Panc1 (cell line): ENCODE data around the gene SORCS1. TPM values are rescaled to one million over a fixed set of nuclear protein-coding genes. Genes with fewer than 3 reads are reported as not detected.

Experiments used
- ATAC-seq: fragments of 200-7000 bp; cut with Tn5 transposase; 2 replicates; pipeline ENCODE4 v1.9.1; 2020; ENCODE audit warnings: mild to moderate bottlenecking, moderate library complexity
- BruUV-seq: library from RNA; stranded (reverse); fragments of 400-500 nt; replicated peaks from 2 replicates; lab custom pipeline; 2021; lab: Mats Ljungman, UMichigan
- CTCF ChIA-PET: fragments of 300-600 bp; sonication (Branson Sonifier 250); formaldehyde crosslinking; loops from one replicate; lab custom pipeline; 2022; ENCODE audit warnings: antibody characterized with exemption; lab: Charles Lee
- POLR2A ChIA-PET: fragments of 300-600 bp; sonication (Branson Sonifier 250); formaldehyde crosslinking; loops from one replicate; lab custom pipeline; 2022; ENCODE audit warnings: antibody characterized with exemption; lab: Charles Lee
- DNase-seq: peaks from one replicate; pipeline ENCODE4 v3.0.0-alpha.2; 2010; ENCODE audit warnings: low read depth, low spot score
- H3K27ac ChIP-seq: 2 replicates; pipeline ENCODE4 v1.5.1; 2011; ENCODE audit warnings: mild to moderate bottlenecking, low read length, inconsistent platforms
- H3K27me3 ChIP-seq: fragments of 200-500 bp; sonication (Bioruptor generic); 2 replicates; pipeline ENCODE4 v1.6.0; 2014; ENCODE audit warnings: low read length, inconsistent platforms; ENCODE audit not compliant: control insufficient read depth, insufficient read depth
- H3K36me3 ChIP-seq: fragments of 200-500 bp; sonication (Bioruptor generic); 2 replicates; pipeline ENCODE4 v1.5.1; 2014; ENCODE audit warnings: inconsistent platforms, mild to moderate bottlenecking, low read length, moderate library complexity; ENCODE audit not compliant: control insufficient read depth, insufficient read depth
- H3K4me1 ChIP-seq: 2 replicates; pipeline ENCODE4 v1.5.1; 2011; ENCODE audit warnings: inconsistent platforms, mild to moderate bottlenecking, low read length, moderate library complexity; ENCODE audit not compliant: control insufficient read depth, insufficient read depth
- H3K4me3 ChIP-seq, 2 experiments: 2 replicates each; pipeline ENCODE4 v1.5.1; 2011 to 2012; ENCODE audit warnings: low read depth in 2 of 2, low read length in 2 of 2, mild to moderate bottlenecking in 2 of 2, inconsistent platforms in 1 of 2, moderate library complexity in 1 of 2
- H3K9me3 ChIP-seq: fragments of 200-500 bp; sonication (Bioruptor generic); 2 replicates; pipeline ENCODE4 v1.5.1; 2014; ENCODE audit warnings: low read depth, mild to moderate bottlenecking, inconsistent platforms, low read length, moderate library complexity; ENCODE audit not compliant: control insufficient read depth, insufficient read depth
- POLR2AphosphoS5 ChIP-seq: IDR thresholded peaks from 2 replicates; pipeline ENCODE4 v1.6.1; 2012; ENCODE audit warnings: mild to moderate bottlenecking, low read depth, low read length, moderate library complexity
- SIN3A ChIP-seq: IDR thresholded peaks from 2 replicates; pipeline ENCODE4 v1.6.1; 2012; ENCODE audit warnings: low read depth, mild to moderate bottlenecking, low read length, moderate library complexity, borderline replicate concordance; ENCODE audit not compliant: insufficient read depth
- TCF7L2 ChIP-seq: IDR thresholded peaks from 2 replicates; pipeline ENCODE4 v1.6.1; 2011; ENCODE audit warnings: mild to moderate bottlenecking, low read depth, low read length, inconsistent platforms
- in situ Hi-C: cut with HindIII; loops from 2 replicates; pipeline ENCODE4 v1.10.0; 2016; ENCODE audit warnings: low sequenced_read_pairs, low pct_unique_long_range_greater_than_20kb
- intact Hi-C: fragments of 100-400 bp; cut with micrococcal nuclease; formaldehyde crosslinking; loops from one replicate; pipeline ENCODE4 v1.10.0; 2022; ENCODE audit not compliant: unreplicated experiment
- total RNA-seq: library from RNA; stranded (reverse); gene quantifications from one replicate; pipeline ENCODE4 v1.2.1, GENCODE V29; 2021; ENCODE audit not compliant: unreplicated experiment
- TF ChIP-seq, protein P1 (sequence below): fragments of 450-650 bp; IDR thresholded peaks from 2 replicates; pipeline ENCODE4 v1.5.1; 2017; ENCODE audit warnings: mild to moderate bottlenecking
- TF ChIP-seq, protein P2 (sequence below), 2 experiments: IDR thresholded peaks; 2 replicates each; pipeline ENCODE4 v1.6.1; 2011 to 2012; ENCODE audit warnings: low read depth in 2 of 2, control low read depth in 1 of 2, low read length in 1 of 2, mild to moderate bottlenecking in 1 of 2, moderate library complexity in 1 of 2; ENCODE audit not compliant: insufficient read depth in 1 of 2

The SORCS1 gene
- total RNA-seq, 1 experiment from 2014 or later, result not detected

DNA sequence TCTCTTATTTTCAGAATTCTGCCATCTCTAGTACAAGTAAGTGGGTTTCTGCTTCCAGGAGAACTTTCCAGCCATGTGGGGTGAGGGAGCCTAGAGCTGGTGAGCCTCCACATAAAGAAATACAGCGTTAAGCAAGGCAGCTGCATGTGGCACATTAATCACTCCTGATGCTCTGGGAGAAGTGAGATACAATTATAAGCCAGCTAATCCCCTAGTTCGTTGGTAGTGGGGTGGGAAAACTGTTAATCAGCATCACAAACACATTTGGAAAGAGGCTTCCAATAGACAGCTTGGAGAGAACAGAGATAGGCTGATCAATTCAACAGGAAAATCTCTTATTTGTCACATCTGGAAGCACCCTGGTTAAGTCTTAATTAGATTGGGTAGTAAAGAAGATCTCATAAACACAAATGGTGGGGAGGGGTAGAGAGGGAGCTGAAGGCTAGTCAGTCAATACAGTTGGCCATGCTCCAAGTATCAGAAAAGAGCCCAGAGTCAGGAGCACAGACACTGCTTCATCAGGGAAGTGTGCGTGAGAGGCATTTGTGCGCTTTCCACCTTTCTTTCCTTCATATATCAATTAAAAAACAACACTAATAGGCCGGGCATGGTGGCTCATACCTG is 130.6 kb downstream of the SORCS1 start:
- H3K27ac ChIP-seq, result no peak overlapping the region
- no peaks in the 10 kb centered on the region for H3K36me3 ChIP-seq
- H3K27me3 ChIP-seq, result no peaks in the 10 kb centered on the region; the same call in 1 of the 2 replicates
- TF ChIP-seq, protein P1, sequence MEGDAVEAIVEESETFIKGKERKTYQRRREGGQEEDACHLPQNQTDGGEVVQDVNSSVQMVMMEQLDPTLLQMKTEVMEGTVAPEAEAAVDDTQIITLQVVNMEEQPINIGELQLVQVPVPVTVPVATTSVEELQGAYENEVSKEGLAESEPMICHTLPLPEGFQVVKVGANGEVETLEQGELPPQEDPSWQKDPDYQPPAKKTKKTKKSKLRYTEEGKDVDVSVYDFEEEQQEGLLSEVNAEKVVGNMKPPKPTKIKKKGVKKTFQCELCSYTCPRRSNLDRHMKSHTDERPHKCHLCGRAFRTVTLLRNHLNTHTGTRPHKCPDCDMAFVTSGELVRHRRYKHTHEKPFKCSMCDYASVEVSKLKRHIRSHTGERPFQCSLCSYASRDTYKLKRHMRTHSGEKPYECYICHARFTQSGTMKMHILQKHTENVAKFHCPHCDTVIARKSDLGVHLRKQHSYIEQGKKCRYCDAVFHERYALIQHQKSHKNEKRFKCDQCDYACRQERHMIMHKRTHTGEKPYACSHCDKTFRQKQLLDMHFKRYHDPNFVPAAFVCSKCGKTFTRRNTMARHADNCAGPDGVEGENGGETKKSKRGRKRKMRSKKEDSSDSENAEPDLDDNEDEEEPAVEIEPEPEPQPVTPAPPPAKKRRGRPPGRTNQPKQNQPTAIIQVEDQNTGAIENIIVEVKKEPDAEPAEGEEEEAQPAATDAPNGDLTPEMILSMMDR, result no peak
- TF ChIP-seq, protein P2, sequence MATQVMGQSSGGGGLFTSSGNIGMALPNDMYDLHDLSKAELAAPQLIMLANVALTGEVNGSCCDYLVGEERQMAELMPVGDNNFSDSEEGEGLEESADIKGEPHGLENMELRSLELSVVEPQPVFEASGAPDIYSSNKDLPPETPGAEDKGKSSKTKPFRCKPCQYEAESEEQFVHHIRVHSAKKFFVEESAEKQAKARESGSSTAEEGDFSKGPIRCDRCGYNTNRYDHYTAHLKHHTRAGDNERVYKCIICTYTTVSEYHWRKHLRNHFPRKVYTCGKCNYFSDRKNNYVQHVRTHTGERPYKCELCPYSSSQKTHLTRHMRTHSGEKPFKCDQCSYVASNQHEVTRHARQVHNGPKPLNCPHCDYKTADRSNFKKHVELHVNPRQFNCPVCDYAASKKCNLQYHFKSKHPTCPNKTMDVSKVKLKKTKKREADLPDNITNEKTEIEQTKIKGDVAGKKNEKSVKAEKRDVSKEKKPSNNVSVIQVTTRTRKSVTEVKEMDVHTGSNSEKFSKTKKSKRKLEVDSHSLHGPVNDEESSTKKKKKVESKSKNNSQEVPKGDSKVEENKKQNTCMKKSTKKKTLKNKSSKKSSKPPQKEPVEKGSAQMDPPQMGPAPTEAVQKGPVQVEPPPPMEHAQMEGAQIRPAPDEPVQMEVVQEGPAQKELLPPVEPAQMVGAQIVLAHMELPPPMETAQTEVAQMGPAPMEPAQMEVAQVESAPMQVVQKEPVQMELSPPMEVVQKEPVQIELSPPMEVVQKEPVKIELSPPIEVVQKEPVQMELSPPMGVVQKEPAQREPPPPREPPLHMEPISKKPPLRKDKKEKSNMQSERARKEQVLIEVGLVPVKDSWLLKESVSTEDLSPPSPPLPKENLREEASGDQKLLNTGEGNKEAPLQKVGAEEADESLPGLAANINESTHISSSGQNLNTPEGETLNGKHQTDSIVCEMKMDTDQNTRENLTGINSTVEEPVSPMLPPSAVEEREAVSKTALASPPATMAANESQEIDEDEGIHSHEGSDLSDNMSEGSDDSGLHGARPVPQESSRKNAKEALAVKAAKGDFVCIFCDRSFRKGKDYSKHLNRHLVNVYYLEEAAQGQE (IDR thresholded peaks at IDR 0.05; ENCODE audit: insufficient read depth in 1 of 2, low read depth in 2 of 2, low read length in 1 of 2), result no peak
- TF ChIP-seq TCF7L2 (no peak), SIN3A (no peak), POLR2AphosphoS5 (no peak)
- in situ Hi-C loops, result no loop called here
- no peaks in the 10 kb centered on the region for H3K9me3 ChIP-seq
- intact Hi-C loops, result no loop called here
- BruUV-seq, result no TSS peak
- no peak for ATAC-seq
- H3K4me1 ChIP-seq, result no peaks in the 10 kb centered on the region
- CTCF ChIA-PET, result no interaction called here
- POLR2A ChIA-PET, result no interaction called here
- no peak overlapping the region for H3K4me3 ChIP-seq
- DNase-seq, result no peak

DNA sequence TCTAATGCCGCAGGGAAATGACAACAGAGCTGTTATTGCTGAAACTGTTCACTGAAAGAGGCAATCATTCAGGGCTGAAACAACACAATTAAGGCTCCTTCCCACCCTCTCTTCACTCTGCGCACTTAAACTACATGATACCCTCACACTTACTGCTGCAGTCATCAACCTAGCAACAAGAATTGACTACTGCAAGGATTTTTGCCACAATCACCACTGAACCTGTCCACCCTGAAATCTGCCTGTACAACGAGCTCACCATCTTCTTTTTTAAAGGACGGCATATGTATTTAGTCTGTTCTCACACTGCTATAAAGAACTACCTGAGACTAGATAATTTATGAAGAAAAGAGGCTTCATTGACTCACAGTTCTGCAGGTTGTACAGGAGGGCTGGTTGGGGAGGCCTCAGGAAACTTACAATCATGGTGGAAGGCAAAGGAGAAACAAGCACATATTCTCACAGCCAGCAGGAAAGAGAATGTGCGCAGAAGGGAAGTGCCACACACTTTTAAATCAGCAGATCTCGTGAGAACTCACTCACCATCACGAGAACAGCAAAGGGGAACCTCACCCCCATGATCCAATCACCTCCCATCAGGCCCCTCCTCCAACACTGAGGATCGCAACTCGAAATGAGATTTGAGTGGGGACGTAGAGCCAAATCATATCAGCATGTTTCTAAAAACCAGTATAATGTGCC is 131.7 kb downstream of the SORCS1 start:
- no TSS peak for BruUV-seq
- Histone ChIP-seq H3K27me3 (no peaks in the 10 kb centered on the region; the same call in 1 of the 2 replicates), H3K9me3 (no peaks in the 10 kb centered on the region), H3K36me3 (no peaks in the 10 kb centered on the region), H3K27ac (no peak overlapping the region), H3K4me1 (no peaks in the 10 kb centered on the region), H3K4me3 (no peak overlapping the region)
- intact Hi-C loops (no loop called here), in situ Hi-C loops (no loop called here)
- ATAC-seq, result no peak
- TF ChIP-seq, protein P1, result no peak
- no peak for TF ChIP-seq TCF7L2
- TF ChIP-seq SIN3A, result no peak
- TF ChIP-seq POLR2AphosphoS5, result no peak
- TF ChIP-seq, protein P2 (IDR thresholded peaks at IDR 0.05; ENCODE audit: insufficient read depth in 1 of 2, low read depth in 2 of 2, low read length in 1 of 2), result no peak
- ChIA-PET POLR2A (interaction anchor here (0.6 kb wide), 1 partner anchor 265 kb away, joined by 3 read pairs; no protein-coding TSS in a partner anchor), CTCF (no interaction called here)
- no peak for DNase-seq
